Measurements from ENCODE around the gene SNX32.

GRCh38 chr11:65872586-65873317, 39.0 kb downstream of the SNX32 start, which contains the start of gene EFEMP2:
- no peak for TF ChIP-seq CTCF (optimal IDR thresholded peaks at IDR 0.05 in 1 of 3, IDR thresholded peaks at IDR 0.05 in 1 of 3, conservative IDR thresholded peaks at IDR 0.05 in 1 of 3; ENCODE audit: extremely low read depth in 1 of 3, insufficient read depth in 2 of 3, low read length in 3 of 3)
- no peak for TF ChIP-seq EZH2 (IDR thresholded peaks at IDR 0.05; ENCODE audit: low read length)

Data from keratinocyte (primary cell).